GM12878 (cell line): Measurements from ENCODE around the gene GGNBP2. TPM values are rescaled to one million over a fixed set of nuclear protein-coding genes. Genes with fewer than 3 reads are reported as not detected.

Source experiments
- E2F4 ChIP-seq: IDR thresholded peaks from 2 replicates; pipeline ENCODE4 v1.6.1; 2012; ENCODE audit warnings: low read depth, low read length, improper control_type of control experiment
- HDAC2 ChIP-seq: fragments of 200-600 bp; sonication (generic); IDR thresholded peaks from 2 replicates; pipeline ENCODE4 v1.6.1; 2017
- HDAC6 ChIP-seq: fragments of 200-600 bp; sonication (generic); IDR thresholded peaks from one replicate; pipeline ENCODE4 v1.8.0; 2017; ENCODE audit warnings: antibody characterized with exemption; ENCODE audit not compliant: unreplicated experiment
- IKZF2 ChIP-seq, 2 experiments: fragments of 450-650 bp; IDR thresholded peaks; 2 replicates each; pipeline ENCODE4 v1.6.1; 2017; ENCODE audit warnings: mild to moderate bottlenecking in 2 of 2, moderate library complexity in 2 of 2
- MEF2A ChIP-seq: IDR thresholded peaks from 2 replicates; pipeline ENCODE4 v1.6.1; 2011; ENCODE audit warnings: low read depth, mild to moderate bottlenecking, low read length, moderate library complexity; ENCODE audit not compliant: insufficient read depth
- NFXL1 ChIP-seq: fragments of 450-650 bp; IDR thresholded peaks from 2 replicates; pipeline ENCODE4 v1.6.1; 2017; ENCODE audit warnings: antibody characterized with exemption, mild to moderate bottlenecking, borderline replicate concordance
- NR2C1 ChIP-seq: fragments of 450-650 bp; IDR thresholded peaks from 2 replicates; pipeline ENCODE4 v1.6.1; 2017; ENCODE audit warnings: antibody characterized with exemption, mild to moderate bottlenecking, moderate library complexity
- POLR2AphosphoS5 ChIP-seq: IDR thresholded peaks from 2 replicates; pipeline ENCODE4 v1.6.1; 2011; ENCODE audit warnings: mild to moderate bottlenecking, low read length, inconsistent platforms
- REST ChIP-seq: IDR thresholded peaks from 2 replicates; pipeline ENCODE4 v1.6.1; 2012; ENCODE audit warnings: mild to moderate bottlenecking, low read depth, low read length
- SIN3A ChIP-seq: IDR thresholded peaks from 2 replicates; pipeline ENCODE4 v1.6.1; 2012; ENCODE audit warnings: low read depth, low read length, improper control_type of control experiment
- SIX5 ChIP-seq: IDR thresholded peaks from 2 replicates; pipeline ENCODE4 v1.6.1; 2011; ENCODE audit warnings: mild to moderate bottlenecking, low read depth, low read length, moderate library complexity; ENCODE audit not compliant: severe bottlenecking
- SP1 ChIP-seq: IDR thresholded peaks from one replicate; pipeline ENCODE4 v1.6.1; 2011; ENCODE audit warnings: low read depth, low read length
- SREBF1 ChIP-seq: IDR thresholded peaks from 2 replicates; pipeline ENCODE4 v1.6.1; 2012; ENCODE audit warnings: mild to moderate bottlenecking, low read length
- TAF1 ChIP-seq: IDR thresholded peaks from 2 replicates; pipeline ENCODE4 v1.6.1; 2011; ENCODE audit warnings: mild to moderate bottlenecking, low read depth, low read length, borderline replicate concordance
- YBX1 ChIP-seq: fragments of 450-650 bp; IDR thresholded peaks from 2 replicates; pipeline ENCODE4 v1.6.1; 2016; ENCODE audit warnings: antibody characterized with exemption
- ZNF207 ChIP-seq: fragments of 450-650 bp; IDR thresholded peaks from 2 replicates; pipeline ENCODE4 v1.6.1; 2014; ENCODE audit warnings: antibody characterized with exemption, mild to moderate bottlenecking, borderline replicate concordance
- ZNF384 ChIP-seq: IDR thresholded peaks from 2 replicates; pipeline ENCODE4 v1.6.1; 2012; ENCODE audit warnings: low read depth, mild to moderate bottlenecking, low read length, improper control_type of control experiment, borderline replicate concordance
- ZSCAN29 ChIP-seq: fragments of 450-650 bp; IDR thresholded peaks from 2 replicates; pipeline ENCODE4 v1.6.1; 2017; ENCODE audit warnings: mild to moderate bottlenecking, moderate library complexity
- polyA plus RNA-seq, 11 experiments: library from polyadenylated mRNA; depleted of rRNA in 4 of 11; unstranded in 6 of 11; stranded (reverse) in 5 of 11; fragments of >200 nt; fragmentation: Nextera tagmentation in 4 of 11; fragmentation: Illumina TruSeq in 1 of 11; extraction: Ambion mirVana in 4 of 11; extraction: Trizol in 1 of 11; gene quantifications; 1 replicate in 1 of 11; 2 replicates in 10 of 11; pipeline versions ENCODE4 v1.2.1 to v1.2.3, GENCODE V29; 2011 to 2016; ENCODE audit warnings: inconsistent platforms in 2 of 11, missing spikeins in 2 of 11, low read depth in 1 of 11
- total RNA-seq, 4 experiments: library from RNA; depleted of rRNA in 3 of 4; stranded (reverse); fragments of >200 nt in 3 of 4; fragmentation: Illumina TruSeq in 1 of 4; extraction: Trizol in 1 of 4; gene quantifications; 2 replicates each; pipeline versions ENCODE4 v1.2.1 to v1.2.3, GENCODE V29; 2013 to 2021
- TF ChIP-seq, protein P1 (sequence below): IDR thresholded peaks from 2 replicates; pipeline ENCODE4 v1.6.1; 2011; ENCODE audit warnings: borderline replicate concordance, low read depth, mild to moderate bottlenecking, moderate library complexity, mixed read lengths, low read length; ENCODE audit not compliant: insufficient read depth; ENCODE audit errors: extremely low read length
- TF ChIP-seq, protein P2 (sequence below): fragments of 450-650 bp; IDR thresholded peaks from 2 replicates; pipeline ENCODE4 v1.6.1; 2017; ENCODE audit warnings: mild to moderate bottlenecking, low read depth, inconsistent platforms; ENCODE audit not compliant: poor library complexity, severe bottlenecking

The GGNBP2 gene
- total and polyA plus RNA-seq, 10 of the 15 experiments (the other 5 are each of a cell fraction or from before 2014, with no cell fraction given) = 36.3 to 82.0 (median 50.0) TPM

GRCh38 chr17:36544307-36545076 lies at the start of gene GGNBP2 (continued):
- 0 out of 2 replicates have a peak, but pooled peaks have one; percentile 23 for TF ChIP-seq E2F4
- TF ChIP-seq, protein P1, sequence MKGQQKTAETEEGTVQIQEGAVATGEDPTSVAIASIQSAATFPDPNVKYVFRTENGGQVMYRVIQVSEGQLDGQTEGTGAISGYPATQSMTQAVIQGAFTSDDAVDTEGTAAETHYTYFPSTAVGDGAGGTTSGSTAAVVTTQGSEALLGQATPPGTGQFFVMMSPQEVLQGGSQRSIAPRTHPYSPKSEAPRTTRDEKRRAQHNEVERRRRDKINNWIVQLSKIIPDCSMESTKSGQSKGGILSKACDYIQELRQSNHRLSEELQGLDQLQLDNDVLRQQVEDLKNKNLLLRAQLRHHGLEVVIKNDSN = no peak
- TF ChIP-seq MEF2A = 0 out of 2 replicates have a peak, but pooled peaks have one; percentile 2
- peak; percentile 19 for TF ChIP-seq HDAC6
- TF ChIP-seq SIN3A = peak; percentile 49; the same call in 1 of the 2 replicates
- TF ChIP-seq, protein P2, sequence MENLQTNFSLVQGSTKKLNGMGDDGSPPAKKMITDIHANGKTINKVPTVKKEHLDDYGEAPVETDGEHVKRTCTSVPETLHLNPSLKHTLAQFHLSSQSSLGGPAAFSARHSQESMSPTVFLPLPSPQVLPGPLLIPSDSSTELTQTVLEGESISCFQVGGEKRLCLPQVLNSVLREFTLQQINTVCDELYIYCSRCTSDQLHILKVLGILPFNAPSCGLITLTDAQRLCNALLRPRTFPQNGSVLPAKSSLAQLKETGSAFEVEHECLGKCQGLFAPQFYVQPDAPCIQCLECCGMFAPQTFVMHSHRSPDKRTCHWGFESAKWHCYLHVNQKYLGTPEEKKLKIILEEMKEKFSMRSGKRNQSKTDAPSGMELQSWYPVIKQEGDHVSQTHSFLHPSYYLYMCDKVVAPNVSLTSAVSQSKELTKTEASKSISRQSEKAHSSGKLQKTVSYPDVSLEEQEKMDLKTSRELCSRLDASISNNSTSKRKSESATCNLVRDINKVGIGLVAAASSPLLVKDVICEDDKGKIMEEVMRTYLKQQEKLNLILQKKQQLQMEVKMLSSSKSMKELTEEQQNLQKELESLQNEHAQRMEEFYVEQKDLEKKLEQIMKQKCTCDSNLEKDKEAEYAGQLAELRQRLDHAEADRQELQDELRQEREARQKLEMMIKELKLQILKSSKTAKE = peak; percentile 1
- no peak for TF ChIP-seq REST
- no peak for TF ChIP-seq SREBF1
- TF ChIP-seq TAF1 = peak; percentile 66; the same call in 1 of the 2 replicates
- TF ChIP-seq HDAC2 = no peak
- TF ChIP-seq ZSCAN29 = no peak
- TF ChIP-seq NFXL1 = no peak
- no peak for TF ChIP-seq YBX1
- no peak for TF ChIP-seq SIX5
- TF ChIP-seq IKZF2 (IDR thresholded peaks at IDR 0.05) = 0 out of 4 replicates have a peak, but pooled peaks of 1 of the 2 experiments have one; percentile 8
- TF ChIP-seq NR2C1 = 0 out of 2 replicates have a peak, but pooled peaks have one; percentile 3
- TF ChIP-seq ZNF207 = no peak
- no peak for TF ChIP-seq ZNF384
- no peak for TF ChIP-seq SP1
- TF ChIP-seq POLR2AphosphoS5 = peak; percentile 78
